HepG2 (cell line): ENCODE data around the gene SLC29A3. TPM values are rescaled to one million over a fixed set of nuclear protein-coding genes. Genes with fewer than 3 reads are reported as not detected.
A peak's percentile ranks its signal among the peaks of the same experiment; 100 is the strongest.

Source experiments
- DR1 ChIP-seq: sonication (generic); formaldehyde crosslinking; IDR thresholded peaks from 2 replicates; pipeline ENCODE4 v1.8.0; 2021; ENCODE audit warnings: mild to moderate bottlenecking, missing genetic modification reagents, inconsistent platforms
- ESRRA ChIP-seq: sonication (generic); formaldehyde crosslinking; IDR thresholded peaks from 2 replicates; pipeline ENCODE4 v1.5.1; 2020; ENCODE audit warnings: mild to moderate bottlenecking, low read depth, missing genetic modification reagents
- JDP2 ChIP-seq: sonication (generic); formaldehyde crosslinking; IDR thresholded peaks from 2 replicates; pipeline ENCODE4 v1.8.1; 2022; ENCODE audit warnings: missing genetic modification reagents, borderline replicate concordance
- KMT2B ChIP-seq: IDR thresholded peaks from 2 replicates; pipeline ENCODE4 v1.6.1; 2016; ENCODE audit warnings: missing genetic modification reagents, missing compliant biosample characterization
- SNRNP70 ChIP-seq: fragments of 200-400 bp; formaldehyde crosslinking; IDR thresholded peaks from 2 replicates; pipeline ENCODE4 v1.6.1; 2017; ENCODE audit warnings: mild to moderate bottlenecking, low read depth, low read length, moderate library complexity
- ZKSCAN1 ChIP-seq: fragments of 150-350 bp; IDR thresholded peaks from 2 replicates; pipeline ENCODE4 v1.6.1; 2014; ENCODE audit warnings: low read length
- ZNF30 ChIP-seq: sonication (generic); formaldehyde crosslinking; IDR thresholded peaks from 2 replicates; pipeline ENCODE4 v1.5.0; 2020; ENCODE audit warnings: mild to moderate bottlenecking, missing genetic modification reagents
- ZNF329 ChIP-seq: sonication (generic); formaldehyde crosslinking; IDR thresholded peaks from 2 replicates; pipeline ENCODE4 v1.9.0; 2021; ENCODE audit warnings: low read depth, mild to moderate bottlenecking, missing genetic modification reagents
- ZNF572 ChIP-seq: sonication (generic); formaldehyde crosslinking; IDR thresholded peaks from 2 replicates; pipeline ENCODE4 v1.5.1; 2020; ENCODE audit warnings: mild to moderate bottlenecking, missing genetic modification reagents
- ZNF747 ChIP-seq: sonication (generic); formaldehyde crosslinking; IDR thresholded peaks from 2 replicates; pipeline ENCODE4 v1.8.1; 2023; ENCODE audit warnings: missing genetic modification reagents, mild to moderate bottlenecking, borderline replicate concordance
- ZSCAN22 ChIP-seq: sonication (generic); formaldehyde crosslinking; IDR thresholded peaks from 2 replicates; pipeline ENCODE4 v1.4.0; 2020; ENCODE audit warnings: mild to moderate bottlenecking, missing genetic modification reagents
- polyA plus RNA-seq, 8 experiments: library from polyadenylated mRNA; depleted of rRNA in 3 of 8; stranded (reverse) in 7 of 8; unstranded in 1 of 8; fragments of >200 nt; fragmentation: Illumina TruSeq in 4 of 8; extraction: Trizol in 4 of 8; gene quantifications; 2 replicates each; pipeline versions ENCODE4 v1.2.1 to v1.2.3, GENCODE V29; 2011 to 2016; ENCODE audit warnings: low read depth in 4 of 8, missing spikeins in 1 of 8, mixed read lengths in 1 of 8; ENCODE audit not compliant: insufficient read depth in 1 of 8
- total RNA-seq, 5 experiments: library from RNA; depleted of rRNA; stranded (reverse); fragments of >200 nt; fragmentation: Illumina TruSeq; extraction: Trizol; gene quantifications; 2 replicates each; pipeline ENCODE4 v1.2.3, GENCODE V29; 2016; ENCODE audit warnings: low read depth in 1 of 5
- TF ChIP-seq, protein P1 (sequence below): sonication (generic); formaldehyde crosslinking; IDR thresholded peaks from 2 replicates; pipeline ENCODE4 v1.4.0; 2020; ENCODE audit warnings: mild to moderate bottlenecking, missing genetic modification reagents
- TF ChIP-seq, protein P2 (sequence below): sonication (generic); formaldehyde crosslinking; conservative IDR thresholded peaks from 2 replicates; pipeline ENCODE4 v1.4.0; 2020; ENCODE audit warnings: mild to moderate bottlenecking, missing genetic modification reagents, moderate library complexity
- TF ChIP-seq, protein P3 (sequence below): sonication (generic); formaldehyde crosslinking; IDR thresholded peaks from 2 replicates; pipeline ENCODE4 v1.5.0; 2020; ENCODE audit warnings: missing genetic modification reagents

Gene SLC29A3
- total and polyA plus RNA-seq, 2 of the 13 experiments (the other 11 are each of a cell fraction or from before 2014, with no cell fraction given): 8.6 to 11.8 TPM

DNA sequence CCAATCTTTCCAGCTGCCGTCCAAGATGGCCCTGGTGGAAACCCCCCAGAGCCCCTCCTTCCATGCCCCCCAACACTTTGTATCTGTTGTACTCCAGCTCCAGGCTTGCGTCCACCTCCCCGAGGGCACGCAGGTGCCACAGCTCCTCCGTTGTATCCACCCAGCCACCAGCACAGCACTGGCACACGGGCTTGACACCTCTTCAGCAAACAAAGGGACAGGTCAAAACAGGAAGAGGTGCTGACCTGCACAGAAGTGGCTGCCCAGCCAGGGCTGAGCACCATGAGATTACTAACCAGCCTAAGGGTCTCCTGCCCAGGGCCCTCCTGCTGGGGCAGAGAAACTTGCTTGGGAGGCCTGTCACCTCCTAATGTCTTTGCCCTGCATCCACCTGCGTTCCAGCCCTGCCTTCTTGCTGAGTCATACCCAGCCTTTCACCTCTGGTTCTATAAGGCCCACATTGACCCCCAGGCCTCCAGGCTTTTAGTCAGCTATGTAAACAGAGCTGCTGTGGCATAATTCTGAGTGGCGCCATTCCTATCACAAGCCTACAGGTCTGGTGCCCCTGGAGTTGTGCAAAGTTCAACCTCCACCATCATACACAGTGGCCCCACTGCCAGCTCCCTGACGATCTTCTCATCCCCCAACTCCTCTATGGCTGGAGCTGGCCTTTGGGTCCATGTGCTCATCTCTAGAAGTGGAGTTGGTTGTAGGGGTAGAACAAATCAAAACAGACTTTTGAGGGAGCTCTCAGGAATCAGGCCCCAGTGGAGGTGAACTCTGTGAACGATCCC is 20.9 kb downstream of the SLC29A3 start (continued):
- TF ChIP-seq, protein P1, sequence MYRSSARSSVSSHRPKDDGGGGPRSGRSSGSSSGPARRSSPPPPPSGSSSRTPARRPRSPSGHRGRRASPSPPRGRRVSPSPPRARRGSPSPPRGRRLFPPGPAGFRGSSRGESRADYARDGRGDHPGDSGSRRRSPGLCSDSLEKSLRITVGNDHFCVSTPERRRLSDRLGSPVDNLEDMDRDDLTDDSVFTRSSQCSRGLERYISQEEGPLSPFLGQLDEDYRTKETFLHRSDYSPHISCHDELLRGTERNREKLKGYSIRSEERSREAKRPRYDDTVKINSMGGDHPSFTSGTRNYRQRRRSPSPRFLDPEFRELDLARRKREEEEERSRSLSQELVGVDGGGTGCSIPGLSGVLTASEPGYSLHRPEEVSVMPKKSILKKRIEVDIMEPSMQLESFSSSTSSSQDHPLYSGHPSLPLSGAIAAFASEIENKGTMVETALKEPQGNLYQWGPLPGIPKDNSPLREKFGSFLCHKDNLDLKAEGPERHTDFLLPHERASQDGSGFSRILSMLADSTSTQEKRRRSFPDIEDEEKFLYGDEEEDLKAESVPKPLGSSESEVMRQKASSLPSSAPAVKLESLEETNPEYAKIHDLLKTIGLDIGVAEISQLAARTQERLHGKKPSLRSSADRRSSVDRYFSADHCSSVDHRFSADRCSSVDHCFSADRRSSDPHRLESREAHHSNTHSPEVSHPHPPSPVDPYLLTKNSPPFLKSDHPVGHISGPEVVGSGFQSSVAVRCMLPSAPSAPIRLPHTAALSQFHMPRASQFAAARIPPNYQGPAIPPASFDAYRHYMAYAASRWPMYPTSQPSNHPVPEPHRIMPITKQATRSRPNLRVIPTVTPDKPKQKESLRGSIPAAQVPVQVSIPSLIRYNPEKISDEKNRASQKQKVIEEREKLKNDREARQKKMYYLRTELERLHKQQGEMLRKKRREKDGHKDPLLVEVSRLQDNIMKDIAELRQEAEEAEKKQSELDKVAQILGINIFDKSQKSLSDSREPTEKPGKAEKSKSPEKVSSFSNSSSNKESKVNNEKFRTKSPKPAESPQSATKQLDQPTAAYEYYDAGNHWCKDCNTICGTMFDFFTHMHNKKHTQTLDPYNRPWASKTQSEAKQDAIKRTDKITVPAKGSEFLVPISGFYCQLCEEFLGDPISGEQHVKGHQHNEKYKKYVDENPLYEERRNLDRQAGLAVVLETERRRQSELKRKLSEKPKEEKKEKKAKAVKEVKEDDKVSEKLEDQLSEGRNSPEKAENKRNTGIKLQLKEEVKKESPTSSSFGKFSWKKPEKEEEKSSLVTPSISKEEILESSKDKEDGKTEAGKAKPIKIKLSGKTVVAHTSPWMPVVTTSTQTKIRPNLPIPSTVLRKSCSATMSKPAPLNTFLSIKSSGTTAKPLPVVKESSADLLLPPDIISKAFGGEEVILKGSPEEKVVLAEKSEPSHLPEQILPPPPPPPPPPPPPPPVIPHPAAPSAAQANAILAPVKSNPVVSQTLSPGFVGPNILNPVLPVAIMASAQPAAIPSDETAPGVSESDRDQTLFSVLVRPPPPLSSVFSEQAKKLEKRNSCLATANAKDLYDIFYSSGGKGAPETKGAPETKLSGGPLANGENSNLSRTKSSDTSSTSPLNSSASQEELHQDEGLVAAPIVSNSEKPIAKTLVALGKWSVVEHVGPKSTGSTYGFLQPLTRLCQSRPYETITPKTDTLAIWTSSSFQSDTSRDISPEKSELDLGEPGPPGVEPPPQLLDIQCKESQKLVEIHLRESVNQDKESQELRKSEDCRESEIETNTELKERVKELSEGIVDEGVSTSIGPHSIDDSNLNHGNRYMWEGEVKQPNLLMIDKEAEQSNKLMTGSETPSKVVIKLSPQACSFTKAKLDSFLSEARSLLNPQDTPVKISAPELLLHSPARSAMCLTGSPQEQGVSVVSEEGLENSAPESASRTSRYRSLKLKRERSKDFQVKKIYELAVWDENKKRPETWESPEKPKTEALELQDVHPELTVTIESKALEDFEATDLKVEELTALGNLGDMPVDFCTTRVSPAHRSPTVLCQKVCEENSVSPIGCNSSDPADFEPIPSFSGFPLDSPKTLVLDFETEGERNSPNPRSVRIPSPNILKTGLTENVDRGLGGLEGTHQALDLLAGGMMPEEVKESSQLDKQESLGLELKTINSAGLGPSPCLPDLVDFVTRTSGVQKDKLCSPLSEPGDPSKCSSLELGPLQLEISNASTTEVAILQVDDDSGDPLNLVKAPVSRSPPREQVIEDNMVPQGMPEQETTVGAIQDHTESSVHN (CRISPR knock-in tag): 0 out of 2 replicates have a peak, but pooled peaks have one; percentile 87
- 0 out of 2 replicates have a peak, but pooled peaks have one; percentile 20 for TF ChIP-seq ZNF572 (CRISPR knock-in tag)
- peak; percentile 50; the same call in 1 of the 2 replicates for TF ChIP-seq ZNF747 (CRISPR knock-in tag)
- TF ChIP-seq KMT2B (CRISPR knock-in tag): peak; percentile 48; the same call in 1 of the 2 replicates
- TF ChIP-seq JDP2 (CRISPR knock-in tag): no peak
- TF ChIP-seq, protein P2, sequence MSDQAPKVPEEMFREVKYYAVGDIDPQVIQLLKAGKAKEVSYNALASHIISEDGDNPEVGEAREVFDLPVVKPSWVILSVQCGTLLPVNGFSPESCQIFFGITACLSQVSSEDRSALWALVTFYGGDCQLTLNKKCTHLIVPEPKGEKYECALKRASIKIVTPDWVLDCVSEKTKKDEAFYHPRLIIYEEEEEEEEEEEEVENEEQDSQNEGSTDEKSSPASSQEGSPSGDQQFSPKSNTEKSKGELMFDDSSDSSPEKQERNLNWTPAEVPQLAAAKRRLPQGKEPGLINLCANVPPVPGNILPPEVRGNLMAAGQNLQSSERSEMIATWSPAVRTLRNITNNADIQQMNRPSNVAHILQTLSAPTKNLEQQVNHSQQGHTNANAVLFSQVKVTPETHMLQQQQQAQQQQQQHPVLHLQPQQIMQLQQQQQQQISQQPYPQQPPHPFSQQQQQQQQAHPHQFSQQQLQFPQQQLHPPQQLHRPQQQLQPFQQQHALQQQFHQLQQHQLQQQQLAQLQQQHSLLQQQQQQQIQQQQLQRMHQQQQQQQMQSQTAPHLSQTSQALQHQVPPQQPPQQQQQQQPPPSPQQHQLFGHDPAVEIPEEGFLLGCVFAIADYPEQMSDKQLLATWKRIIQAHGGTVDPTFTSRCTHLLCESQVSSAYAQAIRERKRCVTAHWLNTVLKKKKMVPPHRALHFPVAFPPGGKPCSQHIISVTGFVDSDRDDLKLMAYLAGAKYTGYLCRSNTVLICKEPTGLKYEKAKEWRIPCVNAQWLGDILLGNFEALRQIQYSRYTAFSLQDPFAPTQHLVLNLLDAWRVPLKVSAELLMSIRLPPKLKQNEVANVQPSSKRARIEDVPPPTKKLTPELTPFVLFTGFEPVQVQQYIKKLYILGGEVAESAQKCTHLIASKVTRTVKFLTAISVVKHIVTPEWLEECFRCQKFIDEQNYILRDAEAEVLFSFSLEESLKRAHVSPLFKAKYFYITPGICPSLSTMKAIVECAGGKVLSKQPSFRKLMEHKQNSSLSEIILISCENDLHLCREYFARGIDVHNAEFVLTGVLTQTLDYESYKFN: peak; percentile 99
- TF ChIP-seq, protein P3, sequence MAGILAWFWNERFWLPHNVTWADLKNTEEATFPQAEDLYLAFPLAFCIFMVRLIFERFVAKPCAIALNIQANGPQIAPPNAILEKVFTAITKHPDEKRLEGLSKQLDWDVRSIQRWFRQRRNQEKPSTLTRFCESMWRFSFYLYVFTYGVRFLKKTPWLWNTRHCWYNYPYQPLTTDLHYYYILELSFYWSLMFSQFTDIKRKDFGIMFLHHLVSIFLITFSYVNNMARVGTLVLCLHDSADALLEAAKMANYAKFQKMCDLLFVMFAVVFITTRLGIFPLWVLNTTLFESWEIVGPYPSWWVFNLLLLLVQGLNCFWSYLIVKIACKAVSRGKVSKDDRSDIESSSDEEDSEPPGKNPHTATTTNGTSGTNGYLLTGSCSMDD (CRISPR knock-in tag): no peak
- TF ChIP-seq ZSCAN22: peak; percentile 99
- TF ChIP-seq ZKSCAN1: 0 out of 2 replicates have a peak, but pooled peaks have one; percentile 7
- 0 out of 2 replicates have a peak, but pooled peaks have one; percentile 22 for TF ChIP-seq ZNF329 (CRISPR knock-in tag)
- TF ChIP-seq ESRRA (CRISPR knock-in tag): peak; percentile 66; the same call in 1 of the 2 replicates
- TF ChIP-seq DR1: no peak; the same call in 1 of the 2 replicates
- no peak for TF ChIP-seq SNRNP70
- TF ChIP-seq ZNF30: no peak
